ENCODE results near the gene PHACTR1. TPM values are rescaled to one million over a fixed set of nuclear protein-coding genes. Genes with fewer than 3 reads are reported as not detected.

The PHACTR1 gene
- total RNA-seq, 1 donor from 2014 or later, result 7.9 TPM

GRCh38 chr6:12987783-12988182, 271.2 kb downstream of the PHACTR1 start:
- no peak for DNase-seq (ENCODE audit: low read depth)

GRCh38 chr6:12990162-12990561, 273.6 kb downstream of the PHACTR1 start:
- no peak for DNase-seq (ENCODE audit: low read depth)

- no peak for DNase-seq (ENCODE audit: low read depth)
These were observed 274.9 kb downstream of the PHACTR1 start for GRCh38 chr6:12991435-12991834.

GRCh38 chr6:12992770-12993169, 276.2 kb downstream of the PHACTR1 start:
- no peak for DNase-seq (ENCODE audit: low read depth)

GRCh38 chr6:12993283-12993898, 276.8 kb downstream of the PHACTR1 start:
- no peak for DNase-seq (ENCODE audit: low read depth)

- DNase-seq (ENCODE audit: low read depth), result no peak
These were observed 278.9 kb downstream of the PHACTR1 start for GRCh38 chr6:12995419-12995818.

GRCh38 chr6:13000537-13000936, 284.0 kb downstream of the PHACTR1 start:
- DNase-seq (ENCODE audit: low read depth), result no peak

- DNase-seq (ENCODE audit: low read depth), result no peak
These were observed 285.4 kb downstream of the PHACTR1 start for GRCh38 chr6:13001927-13002326.

GRCh38 chr6:13004601-13005000, 288.0 kb downstream of the PHACTR1 start:
- no peak for DNase-seq (ENCODE audit: low read depth)

- no peak for DNase-seq (ENCODE audit: low read depth)
These were observed 289.4 kb downstream of the PHACTR1 start for GRCh38 chr6:13005994-13006393.

GRCh38 chr6:13006578-13007300, 290.2 kb downstream of the PHACTR1 start:
- peak; percentile 46 for DNase-seq (ENCODE audit: low read depth)

- no peak for DNase-seq (ENCODE audit: low read depth)
These were observed 291.2 kb downstream of the PHACTR1 start for GRCh38 chr6:13007744-13008143.

- peak; percentile 18 for DNase-seq (ENCODE audit: low read depth)
These were observed 292.5 kb downstream of the PHACTR1 start for GRCh38 chr6:13009031-13009430.

GRCh38 chr6:13009461-13009860, 292.9 kb downstream of the PHACTR1 start:
- peak; percentile 18 for DNase-seq (ENCODE audit: low read depth)

- no peak for DNase-seq (ENCODE audit: low read depth)
These were observed 295.1 kb downstream of the PHACTR1 start for GRCh38 chr6:13011612-13012146.

- DNase-seq (ENCODE audit: low read depth), result no peak
These were observed 295.7 kb downstream of the PHACTR1 start for GRCh38 chr6:13012296-13012695.

GRCh38 chr6:13012977-13013680, 296.6 kb downstream of the PHACTR1 start:
- DNase-seq (ENCODE audit: low read depth), result no peak

- DNase-seq (ENCODE audit: low read depth), result no peak
These were observed 297.3 kb downstream of the PHACTR1 start for GRCh38 chr6:13013681-13014503.

- DNase-seq (ENCODE audit: low read depth), result no peak
These were observed 298.2 kb downstream of the PHACTR1 start for GRCh38 chr6:13014504-13015378.

GRCh38 chr6:13015379-13015681, 298.8 kb downstream of the PHACTR1 start:
- no peak for DNase-seq (ENCODE audit: low read depth)
